ENCODE results near the gene TMTC1. TPM values are rescaled to one million over a fixed set of nuclear protein-coding genes. Genes with fewer than 3 reads are reported as not detected.

The TMTC1 gene
- total and polyA plus RNA-seq, 11 donors: 8.8 to 101 (median 41.4) TPM

DNA sequence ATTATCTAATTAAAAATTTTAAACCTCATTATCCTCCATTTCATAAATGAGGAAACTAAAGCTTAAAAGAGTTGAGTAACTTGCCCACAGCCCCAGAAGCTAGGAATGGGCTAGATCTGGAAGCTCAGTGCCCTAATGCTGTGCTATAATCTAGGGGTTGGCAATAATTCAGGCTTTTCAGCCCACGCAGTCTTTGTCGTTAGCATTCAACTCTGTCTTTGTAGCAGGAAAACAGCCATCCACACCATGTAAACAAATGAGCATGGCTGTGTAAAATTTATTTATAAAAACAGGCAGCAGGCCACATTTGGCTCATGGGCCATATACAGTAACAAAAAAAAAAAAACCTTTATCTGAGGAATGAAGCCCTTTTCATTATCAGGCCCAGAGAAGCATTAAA is 193.9 kb downstream of the TMTC1 start:
- peaks cover 0 to 19% (median 0%) of the 10 kb centered on the region in 12 donors for H3K4me1 ChIP-seq
- intact Hi-C loops (cut with DNase I): no loop called here
- DNase-seq (no peak), ATAC-seq (no peak)
- no peak overlapping the region for H3K4me3 ChIP-seq
- 55 to 64% (median 60%) methylated on average over 2 of the region's 2 CpGs for WGBS, 4 donors
- no peak for TF ChIP-seq CTCF (IDR thresholded peaks at IDR 0.05)
- no peak for TF ChIP-seq POLR2A (IDR thresholded peaks at IDR 0.05)
- H3K36me3 ChIP-seq: peaks cover 0 to 10% (median 0%) of the 10 kb centered on the region in 9 donors
- no peak overlapping the region for H3K27ac ChIP-seq
- peaks cover 0 to 2% (median 0%) of the 10 kb centered on the region in 12 donors for H3K9me3 ChIP-seq
- H3K27me3 ChIP-seq: no peaks in the 10 kb centered on the region

DNA sequence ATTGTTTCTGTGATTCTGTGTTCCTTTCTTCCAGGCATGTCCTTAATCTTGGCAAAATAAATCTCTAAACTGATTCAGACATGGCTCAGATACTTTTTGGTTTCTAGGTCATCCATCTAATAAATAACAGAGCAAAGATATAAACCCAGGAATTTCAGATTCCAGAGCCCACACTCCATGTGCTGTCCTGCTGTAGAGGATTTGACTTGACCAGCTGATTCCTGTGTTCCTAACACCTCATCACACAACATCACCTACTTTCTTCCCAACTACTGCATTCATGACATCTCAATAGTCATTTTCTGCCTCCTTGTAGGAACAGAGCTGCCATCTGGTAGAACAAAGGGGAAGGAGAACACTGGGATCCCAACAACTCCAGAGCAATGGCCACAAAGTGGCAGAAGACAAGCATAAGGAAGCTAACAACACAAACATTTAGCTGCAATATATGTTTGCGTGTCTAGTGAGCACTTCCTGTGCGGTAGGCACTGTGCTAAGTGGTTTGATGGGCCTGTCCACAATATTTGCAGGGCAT is 194.4 kb downstream of the TMTC1 start:
- no peak overlapping the region for H3K27ac ChIP-seq
- H3K9me3 ChIP-seq: peaks cover 0 to 2% (median 0%) of the 10 kb centered on the region in 12 donors
- intact Hi-C loops (cut with DNase I): no loop called here
- H3K27me3 ChIP-seq: no peaks in the 10 kb centered on the region
- peaks cover 0 to 10% (median 0%) of the 10 kb centered on the region in 9 donors for H3K36me3 ChIP-seq
- H3K4me1 ChIP-seq: peaks cover 0 to 19% (median 0%) of the 10 kb centered on the region in 12 donors
- TF ChIP-seq CTCF (IDR thresholded peaks at IDR 0.05) (no peak), POLR2A (IDR thresholded peaks at IDR 0.05) (no peak)
- no peak for DNase-seq
- ATAC-seq: no peak
- H3K4me3 ChIP-seq: no peak overlapping the region
- 98 to 100% (median 98%) methylated on average over 2 of the region's 2 CpGs for WGBS, 4 donors

DNA sequence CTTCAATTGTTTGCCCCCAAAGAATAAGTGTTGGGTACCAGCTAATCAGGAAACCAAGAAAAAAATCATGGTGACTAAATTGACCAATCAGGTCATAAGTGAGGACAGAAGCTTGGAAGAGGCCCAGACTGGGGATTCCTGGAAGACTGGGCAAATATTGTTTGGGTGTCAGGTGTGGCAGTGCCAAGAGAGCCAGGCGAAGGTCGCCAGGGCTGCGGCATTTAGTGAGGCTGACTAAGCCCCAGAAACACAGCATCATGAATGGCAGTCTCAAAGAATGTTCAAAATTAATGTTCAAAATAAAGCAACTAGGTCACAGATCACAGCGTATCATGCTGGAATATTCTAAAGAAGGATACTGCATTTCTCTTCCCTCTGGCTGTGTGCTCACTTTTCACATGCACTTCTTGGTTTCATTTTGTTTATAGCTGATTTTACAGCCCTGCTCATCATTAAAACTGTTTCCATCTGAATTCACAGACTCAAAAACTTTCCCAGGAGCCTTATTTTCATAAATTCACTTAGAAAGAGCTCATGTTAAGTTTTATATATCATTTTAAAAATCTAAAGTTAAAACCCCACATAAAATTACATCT is 201.0 kb downstream of the TMTC1 start:
- H3K27me3 ChIP-seq: no peaks in the 10 kb centered on the region
- peak overlapping the region in 3 of 12 donors; percentile 4 to 34 (median 16) for H3K4me3 ChIP-seq
- intact Hi-C loops (cut with DNase I): loop anchor here in 1 of 10 donors (5.0 kb wide), 1 partner anchor 145 kb away; no protein-coding TSS in a partner anchor
- TF ChIP-seq POLR2A (IDR thresholded peaks at IDR 0.05) (no peak), CTCF (IDR thresholded peaks at IDR 0.05) (no peak)
- ATAC-seq (peak; percentile 35 to 83 (median 71)), DNase-seq (peak in 3 of 5 donors; percentile 25 to 58 (median 38))
- no peaks in the 10 kb centered on the region for H3K9me3 ChIP-seq
- H3K27ac ChIP-seq: peak overlapping the region in 11 of 12 donors; percentile 47 to 76 (median 69)
- WGBS, 4 donors: 29 to 43% (median 37%) methylated on average over 4 of the region's 4 CpGs
- H3K36me3 ChIP-seq: no peaks in the 10 kb centered on the region
- peaks cover 6 to 57% (median 39%) of the 10 kb centered on the region in 12 donors for H3K4me1 ChIP-seq

GRCh38 chr12:29582146-29582545 is 201.6 kb downstream of the TMTC1 start:
- Histone ChIP-seq H3K9me3 (no peaks in the 10 kb centered on the region), H3K36me3 (no peaks in the 10 kb centered on the region), H3K27ac (peak overlapping the region in 11 of 12 donors; percentile 47 to 76 (median 69)), H3K27me3 (no peaks in the 10 kb centered on the region), H3K4me1 (peaks cover 6 to 61% (median 42%) of the 10 kb centered on the region in 12 donors), H3K4me3 (no peak overlapping the region)
- intact Hi-C loops (cut with DNase I): loop anchor here in 1 of 10 donors (5.0 kb wide), 1 partner anchor 145 kb away; no protein-coding TSS in a partner anchor
- no peak for TF ChIP-seq POLR2A (IDR thresholded peaks at IDR 0.05)
- no peak for TF ChIP-seq CTCF (IDR thresholded peaks at IDR 0.05)
- ATAC-seq (peak in 3 of 4 donors; percentile 35 to 50 (median 43)), DNase-seq (no peak)

Data from heart left ventricle (tissue), 16 donors.